Ascending aorta (tissue), 2 donors: ENCODE results near the gene TBX21. TPM values are rescaled to one million over a fixed set of nuclear protein-coding genes. Genes with fewer than 3 reads are reported as not detected.

Experiments
- DNase-seq, 2 donors: peaks; one replicate each; pipeline ENCODE4 v3.0.0-alpha.2; 2019; ENCODE audit warnings: low spot score in 2 of 2
- H3K27ac ChIP-seq, 2 donors: fragments of 200-600 bp; sonication (generic); one replicate each; pipeline ENCODE4 v1.5.1; 2016 to 2017; ENCODE audit warnings: mild to moderate bottlenecking in 1 of 2
- H3K27me3 ChIP-seq: fragments of 200-600 bp; sonication (generic); one replicate; pipeline ENCODE4 v1.5.1; 2017
- H3K36me3 ChIP-seq, 2 donors: fragments of 200-600 bp; sonication (generic); one replicate each; pipeline ENCODE4 v1.5.1; 2016
- H3K4me1 ChIP-seq, 2 donors: fragments of 200-600 bp; sonication (generic); one replicate each; pipeline ENCODE4 v1.5.1; 2016 to 2017; ENCODE audit warnings: mild to moderate bottlenecking in 1 of 2
- H3K4me3 ChIP-seq, 2 donors: fragments of 200-600 bp; sonication (generic); one replicate each; pipeline ENCODE4 v1.5.1; 2016 to 2017; ENCODE audit warnings: mild to moderate bottlenecking in 1 of 2
- H3K9me3 ChIP-seq, 2 donors: fragments of 200-600 bp; sonication (generic); one replicate each; pipeline ENCODE4 v1.5.1; 2016
- CTCF ChIP-seq, 3 experiments: fragments of 200-600 bp in 2 of 3; fragments of 450-650 bp in 1 of 3; sonication (generic) in 2 of 3; IDR thresholded peaks; one replicate each; pipeline ENCODE4 v1.5.1; 2016 to 2019; ENCODE audit warnings: antibody characterized with exemption in 3 of 3, mild to moderate bottlenecking in 1 of 3, moderate library complexity in 1 of 3
- intact Hi-C: fragments of 100-400 bp; cut with DNase I; formaldehyde crosslinking; loops from one replicate; pipeline ENCODE4 v1.15.1; 2023
- total RNA-seq: library from RNA; depleted of rRNA; stranded (reverse); fragments of >200 nt; gene quantifications from one replicate; pipeline ENCODE4 v1.1.0, GENCODE V29; 2016

The TBX21 gene
- total RNA-seq, 1 donor from 2014 or later = not detected

- intact Hi-C loops = no loop called here
- DNase-seq = no peak
- Histone ChIP-seq H3K27ac (no peak overlapping the region), H3K9me3 (no peaks in the 10 kb centered on the region), H3K27me3 (no peaks in the 10 kb centered on the region), H3K4me1 (peaks cover 0 to 12% of the 10 kb centered on the region in 2 donors), H3K36me3 (peaks cover 6 to 13% of the 10 kb centered on the region in 2 donors), H3K4me3 (no peak overlapping the region)
- no peak for TF ChIP-seq CTCF (IDR thresholded peaks at IDR 0.05)
Measured at GRCh38 chr17:47704116-47704515, 28.9 kb upstream of the TBX21 start.

- Histone ChIP-seq H3K36me3 (peaks cover 6 to 9% of the 10 kb centered on the region in 2 donors), H3K4me3 (no peak overlapping the region), H3K27me3 (no peaks in the 10 kb centered on the region), H3K9me3 (no peaks in the 10 kb centered on the region), H3K4me1 (peaks cover 0 to 13% of the 10 kb centered on the region in 2 donors), H3K27ac (no peak overlapping the region)
- TF ChIP-seq CTCF (IDR thresholded peaks at IDR 0.05) = no peak
- no peak for DNase-seq
- intact Hi-C loops = no loop called here
Measured at GRCh38 chr17:47704736-47705135, 28.3 kb upstream of the TBX21 start.

DNA sequence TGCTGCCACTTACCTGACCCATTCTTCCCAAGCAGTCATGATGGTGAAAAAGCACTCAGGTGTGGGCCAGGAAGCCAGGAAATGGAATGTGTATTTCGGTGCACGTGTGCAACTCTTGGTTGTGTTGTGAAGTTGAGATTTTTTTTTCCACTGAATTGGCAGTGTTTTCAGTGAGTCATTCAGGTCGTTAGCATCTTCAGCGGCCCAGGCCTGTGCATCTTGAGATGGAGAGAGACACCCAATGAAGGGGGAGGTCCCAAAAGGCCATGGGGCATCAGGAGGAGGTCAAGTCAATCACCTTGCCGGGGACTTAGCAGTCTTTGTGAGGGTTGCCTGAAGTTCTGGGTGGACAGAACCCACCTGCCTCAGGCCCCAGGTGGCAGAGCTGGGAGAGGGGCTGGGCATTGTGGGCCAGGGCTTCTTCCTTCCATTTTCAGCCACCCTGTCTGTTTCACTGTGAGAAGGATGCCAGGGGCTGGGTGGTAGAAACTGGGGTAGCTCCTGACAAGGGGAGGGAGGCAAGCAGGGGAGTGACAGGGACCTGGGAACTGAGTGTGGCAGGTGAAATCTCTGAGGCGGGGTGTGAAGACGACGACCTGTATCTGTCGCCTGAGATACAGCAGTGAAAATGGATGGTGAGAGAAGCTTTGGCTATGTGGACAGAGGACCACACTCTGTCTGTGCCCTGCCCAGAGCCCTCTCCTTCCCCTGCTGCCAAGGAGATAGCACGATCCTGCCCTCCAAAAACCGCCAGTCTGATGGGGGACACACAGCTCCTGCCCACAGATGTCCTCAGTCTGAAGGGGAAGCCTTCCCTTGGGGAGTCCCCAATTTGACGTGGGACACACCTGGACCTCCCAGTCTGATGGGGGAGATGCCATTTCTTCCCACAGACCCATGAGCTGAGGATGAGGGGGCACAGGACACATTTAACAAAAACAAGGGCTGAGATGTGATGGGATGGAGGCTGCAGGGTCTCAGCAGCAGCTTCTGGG, 27.2 kb upstream of the TBX21 start:
- Histone ChIP-seq H3K9me3 (no peaks in the 10 kb centered on the region), H3K4me1 (peaks cover 0 to 13% of the 10 kb centered on the region in 2 donors), H3K27ac (no peak overlapping the region), H3K27me3 (no peaks in the 10 kb centered on the region), H3K4me3 (no peak overlapping the region), H3K36me3 (peaks cover 4 to 15% of the 10 kb centered on the region in 2 donors)
- DNase-seq = no peak
- intact Hi-C loops = no loop called here
- no peak for TF ChIP-seq CTCF (IDR thresholded peaks at IDR 0.05)

- no peak for DNase-seq
- H3K9me3 ChIP-seq = no peaks in the 10 kb centered on the region
- H3K36me3 ChIP-seq = peaks cover 7 to 17% of the 10 kb centered on the region in 2 donors
- H3K27me3 ChIP-seq = no peaks in the 10 kb centered on the region
- intact Hi-C loops = no loop called here
- peak overlapping the region in 1 of 2 donors; percentile 24 for H3K27ac ChIP-seq
- TF ChIP-seq CTCF (IDR thresholded peaks at IDR 0.05) = no peak
- peaks cover 0 to 13% of the 10 kb centered on the region in 2 donors for H3K4me1 ChIP-seq
- no peak overlapping the region for H3K4me3 ChIP-seq
Measured at GRCh38 chr17:47707056-47707804, 25.8 kb upstream of the TBX21 start.

- Histone ChIP-seq H3K4me1 (peaks cover 0 to 13% of the 10 kb centered on the region in 2 donors), H3K9me3 (no peaks in the 10 kb centered on the region), H3K4me3 (peak overlapping the region in 1 of 2 donors; percentile 60), H3K27ac (no peak overlapping the region), H3K36me3 (peaks cover 7 to 17% of the 10 kb centered on the region in 2 donors), H3K27me3 (no peaks in the 10 kb centered on the region)
- intact Hi-C loops = no loop called here
- TF ChIP-seq CTCF (IDR thresholded peaks at IDR 0.05) = no peak
- no peak for DNase-seq
Measured at GRCh38 chr17:47707884-47708283, 25.2 kb upstream of the TBX21 start.
